CD4-positive, CD25-positive, alpha-beta regulatory T cell (primary cell): ENCODE results near the gene RNF144B. TPM values are rescaled to one million over a fixed set of nuclear protein-coding genes. Genes with fewer than 3 reads are reported as not detected.
A peak's percentile ranks its signal among the peaks of the same experiment; 100 is the strongest.

ENCODE experiments used
- ATAC-seq, 2 donors: fragments of 150-1000 bp; cut with Tn5 transposase; one replicate each; pipeline ENCODE4 v1.10.0; 2021; ENCODE audit warnings: low read depth in 2 of 2, moderate number of reproducible peaks in 2 of 2, moderate library complexity in 1 of 2
- DNase-seq, 3 donors: peaks; one replicate each; pipeline versions ENCODE4 v3.0.0 to v3.0.0-alpha.2; 2012 to 2022; ENCODE audit warnings: mixed read lengths in 1 of 3
- H3K27ac ChIP-seq: one replicate; pipeline ENCODE4 v1.7.0; 2013; ENCODE audit warnings: mild to moderate bottlenecking, low read length; ENCODE audit not compliant: insufficient read depth, poor library complexity, severe bottlenecking
- H3K27me3 ChIP-seq: one replicate; pipeline ENCODE4 v1.7.0; 2013; ENCODE audit warnings: low read length; ENCODE audit not compliant: control insufficient read depth, insufficient read depth
- H3K36me3 ChIP-seq: one replicate; pipeline ENCODE4 v1.7.0; 2013; ENCODE audit warnings: mild to moderate bottlenecking, low read length, moderate library complexity; ENCODE audit not compliant: control insufficient read depth, insufficient read depth
- H3K4me1 ChIP-seq: 2 replicates; pipeline ENCODE4 v1.7.0; 2013; ENCODE audit warnings: mild to moderate bottlenecking, low read length; ENCODE audit not compliant: insufficient read depth, control insufficient read depth, poor library complexity, severe bottlenecking
- H3K4me3 ChIP-seq: one replicate; pipeline ENCODE4 v1.7.0; 2013; ENCODE audit warnings: low read depth, mild to moderate bottlenecking, low read length, moderate library complexity
- H3K9me3 ChIP-seq, 2 experiments: 1 replicate in 1 of 2; 2 replicates in 1 of 2; pipeline ENCODE4 v1.7.0; 2013; ENCODE audit warnings: low read length in 2 of 2, mild to moderate bottlenecking in 1 of 2, moderate library complexity in 1 of 2; ENCODE audit not compliant: control insufficient read depth in 2 of 2
- H3K27ac Mint-ChIP-seq, 3 donors: one replicate each; pipeline ENCODE4 v1.8.0; 2020 to 2022; ENCODE audit warnings: mild to moderate bottlenecking in 3 of 3, mixed read lengths in 3 of 3, moderate library complexity in 2 of 3
- H3K27me3 Mint-ChIP-seq: one replicate; pipeline ENCODE4 v1.8.0; 2022; ENCODE audit warnings: mild to moderate bottlenecking, mixed read lengths
- H3K36me3 Mint-ChIP-seq: one replicate; pipeline ENCODE4 v1.8.0; 2020; ENCODE audit warnings: mixed read lengths
- H3K4me1 Mint-ChIP-seq, 4 donors: one replicate each; pipeline ENCODE4 v1.8.0; 2020 to 2022; ENCODE audit warnings: mixed read lengths in 4 of 4, mild to moderate bottlenecking in 1 of 4
- H3K4me3 Mint-ChIP-seq, 4 donors: one replicate each; pipeline ENCODE4 v1.8.0; 2020 to 2022; ENCODE audit warnings: mild to moderate bottlenecking in 4 of 4, mixed read lengths in 4 of 4, moderate library complexity in 3 of 4
- H3K9me3 Mint-ChIP-seq, 7 donors: one replicate each; pipeline ENCODE4 v1.8.0; 2020 to 2022; ENCODE audit warnings: mixed read lengths in 7 of 7, mild to moderate bottlenecking in 3 of 7, moderate library complexity in 2 of 7
- polyA plus RNA-seq, 4 donors: library from polyadenylated mRNA; unstranded; fragments of 300-500 nt; fragmentation: Illumina TruSeq; gene quantifications; one replicate each; pipeline ENCODE4 v1.2.3, GENCODE V29; 2021
- total RNA-seq: library from RNA; stranded (reverse); gene quantifications from one replicate; pipeline ENCODE4 v1.2.3, GENCODE V29; 2022

Gene RNF144B
- total and polyA plus RNA-seq, 5 donors from 2014 or later = 0.21 to 1.7 (median 1.1) TPM

GRCh38 chr6:18380158-18380836 is 6.9 kb upstream of the RNF144B start:
- no peaks in the 10 kb centered on the region for H3K9me3 ChIP-seq
- no peaks in the 10 kb centered on the region for H3K4me1 ChIP-seq
- H3K4me3 Mint-ChIP-seq = no peak overlapping the region
- ATAC-seq (no peak), DNase-seq (no peak)
- no peak overlapping the region for H3K27ac ChIP-seq
- no peaks in the 10 kb centered on the region for H3K4me1 Mint-ChIP-seq
- no peaks in the 10 kb centered on the region for H3K36me3 Mint-ChIP-seq
- H3K27ac Mint-ChIP-seq = no peak overlapping the region
- H3K9me3 Mint-ChIP-seq = peaks cover 0 to 2% (median 0%) of the 10 kb centered on the region in 7 donors
- peaks cover 16% of the 10 kb centered on the region for H3K27me3 Mint-ChIP-seq
- no peak overlapping the region for H3K4me3 ChIP-seq
- peaks cover 5% of the 10 kb centered on the region for H3K27me3 ChIP-seq
- H3K36me3 ChIP-seq = no peaks in the 10 kb centered on the region

- H3K9me3 Mint-ChIP-seq = peaks cover 0 to 2% (median 0%) of the 10 kb centered on the region in 7 donors
- ATAC-seq (no peak), DNase-seq (no peak)
- Histone ChIP-seq H3K36me3 (no peaks in the 10 kb centered on the region), H3K27ac (no peak overlapping the region), H3K9me3 (no peaks in the 10 kb centered on the region), H3K4me3 (no peak overlapping the region), H3K4me1 (no peaks in the 10 kb centered on the region), H3K27me3 (peaks cover 5% of the 10 kb centered on the region)
- H3K27ac Mint-ChIP-seq = no peak overlapping the region
- no peaks in the 10 kb centered on the region for H3K4me1 Mint-ChIP-seq
- no peaks in the 10 kb centered on the region for H3K36me3 Mint-ChIP-seq
- peaks cover 16% of the 10 kb centered on the region for H3K27me3 Mint-ChIP-seq
- no peak overlapping the region for H3K4me3 Mint-ChIP-seq
These were observed 6.3 kb upstream of the RNF144B start for GRCh38 chr6:18380851-18381250.

- H3K27me3 ChIP-seq = peaks cover 5% of the 10 kb centered on the region
- H3K4me1 ChIP-seq = peaks cover 19% of the 10 kb centered on the region
- H3K9me3 Mint-ChIP-seq = peaks cover 0 to 2% (median 0%) of the 10 kb centered on the region in 7 donors
- no peaks in the 10 kb centered on the region for H3K9me3 ChIP-seq
- ATAC-seq = no peak
- no peaks in the 10 kb centered on the region for H3K36me3 ChIP-seq
- H3K4me3 ChIP-seq = no peak overlapping the region
- no peak overlapping the region for H3K4me3 Mint-ChIP-seq
- no peak overlapping the region for H3K27ac Mint-ChIP-seq
- no peak overlapping the region for H3K27ac ChIP-seq
- no peak for DNase-seq
- H3K4me1 Mint-ChIP-seq = peaks cover 7 to 21% (median 18%) of the 10 kb centered on the region in 4 donors
- H3K36me3 Mint-ChIP-seq = no peaks in the 10 kb centered on the region
- peaks cover 16% of the 10 kb centered on the region for H3K27me3 Mint-ChIP-seq
These were observed 3.7 kb upstream of the RNF144B start for GRCh38 chr6:18383441-18383840.

GRCh38 chr6:18384621-18385020 is 2.5 kb upstream of the RNF144B start:
- Histone ChIP-seq H3K4me1 (peaks cover 31% of the 10 kb centered on the region), H3K36me3 (no peaks in the 10 kb centered on the region), H3K27me3 (peaks cover 2% of the 10 kb centered on the region), H3K9me3 (no peaks in the 10 kb centered on the region), H3K27ac (no peak overlapping the region), H3K4me3 (no peak overlapping the region)
- ATAC-seq (no peak), DNase-seq (no peak)
- H3K27me3 Mint-ChIP-seq = peaks cover 11% of the 10 kb centered on the region
- H3K36me3 Mint-ChIP-seq = no peaks in the 10 kb centered on the region
- peaks cover 0 to 2% (median 0%) of the 10 kb centered on the region in 7 donors for H3K9me3 Mint-ChIP-seq
- H3K27ac Mint-ChIP-seq = no peak overlapping the region
- no peak overlapping the region for H3K4me3 Mint-ChIP-seq
- peaks cover 9 to 30% (median 22%) of the 10 kb centered on the region in 4 donors for H3K4me1 Mint-ChIP-seq

- peaks cover 9 to 42% (median 24%) of the 10 kb centered on the region in 4 donors for H3K4me1 Mint-ChIP-seq
- Histone ChIP-seq H3K36me3 (no peaks in the 10 kb centered on the region), H3K27ac (no peak overlapping the region), H3K4me1 (peaks cover 35% of the 10 kb centered on the region), H3K4me3 (peak overlapping the region; percentile 89), H3K9me3 (no peaks in the 10 kb centered on the region), H3K27me3 (no peaks in the 10 kb centered on the region)
- H3K27me3 Mint-ChIP-seq = peaks cover 6% of the 10 kb centered on the region
- peak overlapping the region; percentile 62 to 99 (median 94) for H3K27ac Mint-ChIP-seq
- ATAC-seq (no peak), DNase-seq (no peak)
- peaks cover 0 to 2% (median 0%) of the 10 kb centered on the region in 7 donors for H3K9me3 Mint-ChIP-seq
- peak overlapping the region; percentile 91 to 100 (median 98) for H3K4me3 Mint-ChIP-seq
- no peaks in the 10 kb centered on the region for H3K36me3 Mint-ChIP-seq
These were observed 713 bp upstream of the RNF144B start for GRCh38 chr6:18386298-18386976.

GRCh38 chr6:18388271-18388670 is 1.1 kb downstream of the RNF144B start:
- Mint-ChIP-seq H3K27ac (peak overlapping the region in 2 of 3 donors; percentile 69 to 94), H3K36me3 (no peaks in the 10 kb centered on the region), H3K9me3 (peaks cover 0 to 2% (median 0%) of the 10 kb centered on the region in 7 donors), H3K27me3 (peaks cover 6% of the 10 kb centered on the region), H3K4me1 (peaks cover 14 to 42% (median 24%) of the 10 kb centered on the region in 4 donors), H3K4me3 (peak overlapping the region; percentile 91 to 100 (median 98))
- DNase-seq (no peak), ATAC-seq (no peak)
- Histone ChIP-seq H3K4me3 (peak overlapping the region; percentile 89), H3K27ac (no peak overlapping the region), H3K27me3 (no peaks in the 10 kb centered on the region), H3K9me3 (no peaks in the 10 kb centered on the region), H3K36me3 (no peaks in the 10 kb centered on the region), H3K4me1 (peaks cover 35% of the 10 kb centered on the region)

- Histone ChIP-seq H3K27me3 (no peaks in the 10 kb centered on the region), H3K9me3 (no peaks in the 10 kb centered on the region), H3K36me3 (no peaks in the 10 kb centered on the region), H3K27ac (no peak overlapping the region), H3K4me1 (peaks cover 35% of the 10 kb centered on the region), H3K4me3 (peak overlapping the region; percentile 89)
- Mint-ChIP-seq H3K4me1 (peaks cover 14 to 42% (median 25%) of the 10 kb centered on the region in 4 donors), H3K36me3 (no peaks in the 10 kb centered on the region), H3K9me3 (peaks cover 0 to 2% (median 0%) of the 10 kb centered on the region in 7 donors), H3K27me3 (peaks cover 1% of the 10 kb centered on the region), H3K4me3 (peak overlapping the region in 2 of 4 donors; percentile 97 to 98), H3K27ac (peak overlapping the region in 1 of 3 donors; percentile 69)
- no peak for DNase-seq
- ATAC-seq = no peak
These were observed 1.8 kb downstream of the RNF144B start for GRCh38 chr6:18388942-18389341.
